GM10266 (cell line): ENCODE data around the gene TRMT61A.
A peak's percentile ranks its signal among the peaks of the same experiment; 100 is the strongest.

Source experiments
- DNase-seq: peaks from one replicate; pipeline ENCODE4 v3.0.0; 2012; ENCODE audit errors: extremely low spot score
- CTCF ChIP-seq: IDR thresholded peaks from 2 replicates; pipeline ENCODE4 v1.5.1; 2012; ENCODE audit warnings: mild to moderate bottlenecking, low read depth; ENCODE audit not compliant: control insufficient read depth, insufficient read depth; ENCODE audit errors: missing control alignments

The TRMT61A gene

GRCh38 chr14:103560691-103561090 is 31.7 kb downstream of the TRMT61A start:
- TF ChIP-seq CTCF, result no peak
- DNase-seq, result no peak

GRCh38 chr14:103561381-103562178 is 32.6 kb downstream of the TRMT61A start:
- TF ChIP-seq CTCF, result no peak
- peak; percentile 79 for DNase-seq

GRCh38 chr14:103562179-103562428 is 33.1 kb downstream of the TRMT61A start:
- TF ChIP-seq CTCF, result no peak

GRCh38 chr14:103562429-103563225 is 33.6 kb downstream of the TRMT61A start, which contains the start of the genes BAG5 and COA8:
Gene BAG5, minus strand, starts transcription at chr14:103562657. Its CDS starts 1,493 bp downstream, at chr14:103561164.
Gene COA8, plus strand, starts transcription at chr14:103562960. Its CDS starts 42 bp downstream, at chr14:103563002.
- TF ChIP-seq CTCF, result no peak
- peak; percentile 98 for DNase-seq

More at GRCh38 chr14:103562179-103562428, 33.1 kb downstream of the TRMT61A start:
- DNase-seq, result no peak

- DNase-seq, result no peak
- TF ChIP-seq CTCF, result no peak
Measured at GRCh38 chr14:103563226-103563620, 34.2 kb downstream of the TRMT61A start.

GRCh38 chr14:103563844-103564505 is 35.0 kb downstream of the TRMT61A start:
- no peak for TF ChIP-seq CTCF
- no peak for DNase-seq
